ENCODE results near the gene CDH4. TPM values are rescaled to one million over a fixed set of nuclear protein-coding genes. Genes with fewer than 3 reads are reported as not detected.

The CDH4 gene
- total RNA-seq, 1 experiment from 2014 or later: not detected

- Histone ChIP-seq H3K27ac (no peak overlapping the region), H3F3A (ENCODE audit: insufficient read depth, low read depth) (no peaks in the 10 kb centered on the region), H4K20me1 (ENCODE audit: insufficient read depth) (0 out of 2 replicates have a peak, but pooled peaks cover 10% of the 10 kb centered on the region), H3K36me3 (ENCODE audit: low read depth) (no peaks in the 10 kb centered on the region), H2AFZ (no peak overlapping the region), H3K4me1 (replicated peaks; ENCODE audit: insufficient read depth) (no peaks in the 10 kb centered on the region), H3K27me3 (ENCODE audit: insufficient read depth, low read depth) (peaks cover 100% of the 10 kb centered on the region), H3K79me2 (ENCODE audit: low read depth) (no peaks in the 10 kb centered on the region), H3K9me2 (ENCODE audit: insufficient read depth) (no peaks in the 10 kb centered on the region), H3K9me3 (ENCODE audit: insufficient read depth, low read depth) (no peaks in the 10 kb centered on the region), H3K4me3 (no peak overlapping the region), H3K4me2 (no peak overlapping the region)
- no TSS peak for BruUV-seq (replicated peaks)
- intact Hi-C loops (cut with micrococcal nuclease; ENCODE audit: unreplicated experiment): no loop called here
- CTCF ChIA-PET: no interaction called here
- DNase-seq: peak in 1 of 2 experiments; percentile 12
- POLR2A ChIA-PET (ENCODE audit: unreplicated experiment): no interaction called here
- TF ChIP-seq, protein P1, sequence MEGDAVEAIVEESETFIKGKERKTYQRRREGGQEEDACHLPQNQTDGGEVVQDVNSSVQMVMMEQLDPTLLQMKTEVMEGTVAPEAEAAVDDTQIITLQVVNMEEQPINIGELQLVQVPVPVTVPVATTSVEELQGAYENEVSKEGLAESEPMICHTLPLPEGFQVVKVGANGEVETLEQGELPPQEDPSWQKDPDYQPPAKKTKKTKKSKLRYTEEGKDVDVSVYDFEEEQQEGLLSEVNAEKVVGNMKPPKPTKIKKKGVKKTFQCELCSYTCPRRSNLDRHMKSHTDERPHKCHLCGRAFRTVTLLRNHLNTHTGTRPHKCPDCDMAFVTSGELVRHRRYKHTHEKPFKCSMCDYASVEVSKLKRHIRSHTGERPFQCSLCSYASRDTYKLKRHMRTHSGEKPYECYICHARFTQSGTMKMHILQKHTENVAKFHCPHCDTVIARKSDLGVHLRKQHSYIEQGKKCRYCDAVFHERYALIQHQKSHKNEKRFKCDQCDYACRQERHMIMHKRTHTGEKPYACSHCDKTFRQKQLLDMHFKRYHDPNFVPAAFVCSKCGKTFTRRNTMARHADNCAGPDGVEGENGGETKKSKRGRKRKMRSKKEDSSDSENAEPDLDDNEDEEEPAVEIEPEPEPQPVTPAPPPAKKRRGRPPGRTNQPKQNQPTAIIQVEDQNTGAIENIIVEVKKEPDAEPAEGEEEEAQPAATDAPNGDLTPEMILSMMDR (conservative IDR thresholded peaks at IDR 0.05): no peak
- no peak for TF ChIP-seq EZH2 (IDR thresholded peaks at IDR 0.05; ENCODE audit: low read depth)
Measured at GRCh38 chr20:61765081-61765870, 513.2 kb downstream of the CDH4 start.

- no peak for TF ChIP-seq EZH2 (IDR thresholded peaks at IDR 0.05; ENCODE audit: low read depth)
- TF ChIP-seq, protein P1 (conservative IDR thresholded peaks at IDR 0.05): no peak
- Histone ChIP-seq H3K9me3 (ENCODE audit: insufficient read depth, low read depth) (no peaks in the 10 kb centered on the region), H3K4me2 (no peak overlapping the region), H3K4me3 (no peak overlapping the region), H3K4me1 (replicated peaks; ENCODE audit: insufficient read depth) (no peaks in the 10 kb centered on the region), H3K27me3 (ENCODE audit: insufficient read depth, low read depth) (peaks cover 100% of the 10 kb centered on the region), H4K20me1 (ENCODE audit: insufficient read depth) (0 out of 2 replicates have a peak, but pooled peaks cover 10% of the 10 kb centered on the region), H2AFZ (no peak overlapping the region), H3K36me3 (ENCODE audit: low read depth) (no peaks in the 10 kb centered on the region), H3F3A (ENCODE audit: insufficient read depth, low read depth) (no peaks in the 10 kb centered on the region), H3K9me2 (ENCODE audit: insufficient read depth) (no peaks in the 10 kb centered on the region), H3K27ac (no peak overlapping the region), H3K79me2 (ENCODE audit: low read depth) (no peaks in the 10 kb centered on the region)
- intact Hi-C loops (cut with micrococcal nuclease; ENCODE audit: unreplicated experiment): no loop called here
- BruUV-seq (replicated peaks): no TSS peak
- peak in 1 of 2 experiments; percentile 21 for DNase-seq
- ChIA-PET POLR2A (ENCODE audit: unreplicated experiment) (no interaction called here), CTCF (no interaction called here)
Measured at GRCh38 chr20:61765871-61766654, 514.0 kb downstream of the CDH4 start.

- POLR2A ChIA-PET (ENCODE audit: unreplicated experiment): no interaction called here
- CTCF ChIA-PET: no interaction called here
- no peak overlapping the region for H3K4me3 ChIP-seq
Measured at GRCh38 chr20:61766921-61767610, 515.0 kb downstream of the CDH4 start.

More at GRCh38 chr20:61766921-61767610, 515.0 kb downstream of the CDH4 start:
- Histone ChIP-seq H3K27ac (no peak overlapping the region), H3K4me2 (no peak overlapping the region), H3K9me2 (ENCODE audit: insufficient read depth) (no peaks in the 10 kb centered on the region), H3F3A (ENCODE audit: insufficient read depth, low read depth) (no peaks in the 10 kb centered on the region), H3K79me2 (ENCODE audit: low read depth) (no peaks in the 10 kb centered on the region), H4K20me1 (ENCODE audit: insufficient read depth) (0 out of 2 replicates have a peak, but pooled peaks cover 10% of the 10 kb centered on the region), H3K9me3 (ENCODE audit: insufficient read depth, low read depth) (no peaks in the 10 kb centered on the region), H3K36me3 (ENCODE audit: low read depth) (no peaks in the 10 kb centered on the region), H3K4me1 (replicated peaks; ENCODE audit: insufficient read depth) (no peaks in the 10 kb centered on the region), H2AFZ (no peak overlapping the region), H3K27me3 (ENCODE audit: insufficient read depth, low read depth) (peaks cover 100% of the 10 kb centered on the region)
- TF ChIP-seq, protein P1 (conservative IDR thresholded peaks at IDR 0.05): no peak
- TF ChIP-seq EZH2 (IDR thresholded peaks at IDR 0.05; ENCODE audit: low read depth): no peak
- no TSS peak for BruUV-seq (replicated peaks)
- intact Hi-C loops (cut with micrococcal nuclease; ENCODE audit: unreplicated experiment): no loop called here
- peak in 1 of 2 experiments; percentile 29 for DNase-seq
